LNCAP (cell line): ENCODE data around the gene ACTL10.

Experiments
- CTCF ChIP-seq: fragments of 450-650 bp; IDR thresholded peaks from 2 replicates; pipeline ENCODE4 v1.5.1; 2017; ENCODE audit warnings: mild to moderate bottlenecking

Gene ACTL10

DNA sequence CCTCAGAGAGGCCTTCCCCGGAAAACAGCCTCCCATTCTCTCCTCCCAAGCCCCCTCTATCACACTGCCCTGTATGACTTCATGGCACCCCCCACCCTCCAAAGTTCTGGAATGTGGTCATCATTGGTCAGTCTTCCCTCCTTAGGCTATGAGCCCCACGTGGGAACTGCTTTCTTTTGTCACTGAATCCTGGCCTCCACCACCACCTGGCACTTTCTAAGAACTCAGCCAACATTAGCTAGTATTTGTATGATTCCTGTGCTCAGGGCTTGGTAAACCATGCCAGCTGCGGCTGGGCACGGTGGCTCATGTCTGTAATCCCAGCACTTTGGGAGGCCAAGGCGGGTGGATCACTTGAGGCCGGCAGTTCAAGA, 27.9 kb downstream of the ACTL10 start:
- no peak for TF ChIP-seq CTCF

DNA sequence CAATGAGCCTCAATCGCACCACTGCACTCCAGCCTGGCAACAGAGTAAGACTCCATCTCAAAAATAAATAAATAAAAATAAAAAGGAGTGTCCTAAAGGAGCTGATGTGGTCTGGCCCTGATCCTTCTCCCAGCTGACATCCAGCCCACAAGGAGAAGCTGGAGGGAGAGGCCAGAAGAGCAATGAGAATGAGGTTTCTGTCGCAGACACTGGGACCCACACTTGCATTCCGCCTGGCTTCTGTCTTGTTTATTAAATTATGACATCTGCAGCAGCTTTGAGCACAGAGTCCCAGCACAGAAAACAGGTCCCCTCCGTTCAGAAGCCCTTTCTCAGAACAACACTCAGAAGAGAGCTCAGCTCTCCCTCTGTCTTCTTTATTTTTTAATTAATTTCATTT, 29.7 kb downstream of the ACTL10 start:
- no peak for TF ChIP-seq CTCF

DNA sequence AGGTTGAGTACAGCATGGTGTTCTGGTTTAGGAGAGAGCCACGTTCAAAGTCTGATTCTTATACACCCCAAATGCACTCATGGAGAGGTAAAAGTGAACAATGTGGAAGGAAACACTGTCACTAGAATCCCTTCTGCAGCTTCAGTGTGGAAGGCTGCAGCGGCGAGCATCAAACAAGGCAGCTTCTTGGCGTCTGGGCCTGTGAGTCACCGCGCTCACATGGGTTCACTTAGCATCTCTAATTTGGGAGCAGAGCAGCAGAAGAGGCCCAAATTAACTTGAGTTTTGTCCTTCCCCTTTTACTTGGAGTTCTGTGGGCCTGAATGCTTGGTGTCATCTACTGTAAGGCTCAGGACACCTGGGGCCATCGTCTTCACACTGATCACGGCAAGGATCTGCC, 30.4 kb downstream of the ACTL10 start:
- TF ChIP-seq CTCF, result no peak

DNA sequence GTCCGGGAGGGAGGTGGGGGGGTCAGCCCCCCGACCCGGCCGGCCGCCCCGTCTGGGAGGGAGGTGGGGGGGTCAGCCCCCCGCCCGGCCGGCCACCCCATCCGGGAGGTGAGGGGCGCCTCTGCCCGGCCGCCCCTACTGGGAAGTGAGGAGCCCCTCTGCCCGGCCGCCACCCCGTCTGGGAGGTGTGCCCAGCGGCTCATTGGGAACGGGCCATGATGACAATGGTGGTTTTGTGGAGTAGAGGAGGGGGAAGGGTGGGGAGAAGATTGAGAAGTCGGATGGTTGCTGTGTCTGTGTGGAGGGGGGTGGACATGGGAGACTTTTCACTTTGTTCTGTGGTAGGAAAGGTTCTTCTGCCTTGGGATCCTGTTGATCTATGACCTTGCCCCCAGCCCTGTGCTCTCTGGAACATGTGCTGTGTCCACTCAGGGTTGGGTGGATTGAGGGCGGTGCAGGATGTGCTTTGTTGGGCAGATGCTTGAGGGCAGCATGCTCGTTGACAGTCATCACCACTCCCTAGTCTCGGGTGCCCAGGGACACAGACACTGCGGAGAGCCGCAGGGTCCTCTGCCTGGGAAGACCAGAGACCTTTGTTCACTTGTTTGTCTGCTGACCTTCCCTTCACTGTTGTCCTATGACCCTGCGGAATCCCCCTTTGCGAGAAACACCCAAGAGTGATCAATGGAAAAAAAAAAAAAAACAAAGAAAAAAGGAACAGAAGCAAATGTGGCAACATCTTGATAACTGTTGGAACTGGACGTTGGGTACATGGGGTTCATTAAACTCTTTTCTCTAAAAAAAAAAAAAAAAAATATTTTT, 35.1 kb downstream of the ACTL10 start:
- no peak for TF ChIP-seq CTCF

GRCh38 chr20:33702861-33703260, 36.1 kb downstream of the ACTL10 start:
- no peak for TF ChIP-seq CTCF

GRCh38 chr20:33703498-33704137, 36.9 kb downstream of the ACTL10 start:
- TF ChIP-seq CTCF, result no peak

GRCh38 chr20:33704197-33704924, 37.6 kb downstream of the ACTL10 start:
- no peak for TF ChIP-seq CTCF
